Measurements from ENCODE around the gene YTHDC1.
"Not testable (repeated sequence)": the region's sequence is repeated elsewhere in the genome, so short reads cannot be mapped to it uniquely, and the experiment has no call there.

Gene YTHDC1

GRCh38 chr4:68288393-68288740 lies 61.5 kb downstream of the YTHDC1 start:
- no peak for DNase-seq (ENCODE audit: low read depth in 1 of 2, low spot score in 1 of 2)
- Histone ChIP-seq H3K27ac (replicated peaks) (no peak overlapping the region), H3K4me3 (replicated peaks; ENCODE audit: insufficient read depth, low read length) (no peak overlapping the region), H3K27me3 (ENCODE audit: insufficient read depth, poor library complexity, severe bottlenecking) (no peaks in the 10 kb centered on the region)
- no peak for TF ChIP-seq GABPA (IDR thresholded peaks at IDR 0.05; ENCODE audit: low read depth)
- no peak for TF ChIP-seq REST (IDR thresholded peaks at IDR 0.05; ENCODE audit: insufficient replicate concordance, low read depth)
- no peak for TF ChIP-seq POLR2AphosphoS5 (IDR thresholded peaks at IDR 0.05; ENCODE audit: low read depth)
- TF ChIP-seq SPI1 (IDR thresholded peaks at IDR 0.05; ENCODE audit: borderline replicate concordance, low read depth), result no peak
- TF ChIP-seq CTCF (IDR thresholded peaks at IDR 0.05; ENCODE audit: insufficient read depth, low read length), result no peak

GRCh38 chr4:68287704-68288392 lies 62.0 kb downstream of the YTHDC1 start:
- TF ChIP-seq REST (IDR thresholded peaks at IDR 0.05; ENCODE audit: insufficient replicate concordance, low read depth), result no peak
- no peak for TF ChIP-seq GABPA (IDR thresholded peaks at IDR 0.05; ENCODE audit: low read depth)
- TF ChIP-seq CTCF (IDR thresholded peaks at IDR 0.05; ENCODE audit: insufficient read depth, low read length), result no peak
- no peak for TF ChIP-seq SPI1 (IDR thresholded peaks at IDR 0.05; ENCODE audit: borderline replicate concordance, low read depth)
- no peak for TF ChIP-seq POLR2AphosphoS5 (IDR thresholded peaks at IDR 0.05; ENCODE audit: low read depth)
- H3K27ac ChIP-seq (replicated peaks), result no peak overlapping the region
- no peak overlapping the region for H3K4me3 ChIP-seq (replicated peaks; ENCODE audit: insufficient read depth, low read length)
- no peaks in the 10 kb centered on the region for H3K27me3 ChIP-seq (ENCODE audit: insufficient read depth, poor library complexity, severe bottlenecking)
- DNase-seq (ENCODE audit: low read depth in 1 of 2, low spot score in 1 of 2), result no peak

GRCh38 chr4:68283714-68284113 lies 66.2 kb downstream of the YTHDC1 start:
- Histone ChIP-seq H3K4me3 (replicated peaks; ENCODE audit: insufficient read depth, low read length) (no peak overlapping the region), H3K27ac (replicated peaks) (no peak overlapping the region), H3K27me3 (ENCODE audit: insufficient read depth, poor library complexity, severe bottlenecking) (no peaks in the 10 kb centered on the region)
- TF ChIP-seq POLR2AphosphoS5 (IDR thresholded peaks at IDR 0.05; ENCODE audit: low read depth), result no peak
- DNase-seq (ENCODE audit: low read depth in 1 of 2, low spot score in 1 of 2), result no peak

GRCh38 chr4:68283095-68283494 lies 66.8 kb downstream of the YTHDC1 start:
- no peaks in the 10 kb centered on the region for H3K27me3 ChIP-seq (ENCODE audit: insufficient read depth, poor library complexity, severe bottlenecking)
- no peak overlapping the region for H3K4me3 ChIP-seq (replicated peaks; ENCODE audit: insufficient read depth, low read length)
- no peak for DNase-seq (ENCODE audit: low read depth in 1 of 2, low spot score in 1 of 2)
- H3K27ac ChIP-seq (replicated peaks), result no peak overlapping the region
- TF ChIP-seq GABPA (IDR thresholded peaks at IDR 0.05; ENCODE audit: low read depth) (no peak), SPI1 (IDR thresholded peaks at IDR 0.05; ENCODE audit: borderline replicate concordance, low read depth) (no peak), CTCF (IDR thresholded peaks at IDR 0.05; ENCODE audit: insufficient read depth, low read length) (no peak), REST (IDR thresholded peaks at IDR 0.05; ENCODE audit: insufficient replicate concordance, low read depth) (no peak), POLR2AphosphoS5 (IDR thresholded peaks at IDR 0.05; ENCODE audit: low read depth) (no peak)

GRCh38 chr4:68281796-68282740 lies 67.8 kb downstream of the YTHDC1 start:
- not testable (repeated sequence) for H3K4me3 ChIP-seq (replicated peaks; ENCODE audit: insufficient read depth, low read length); H3K27ac ChIP-seq (replicated peaks); H3K27me3 ChIP-seq (ENCODE audit: insufficient read depth, poor library complexity, severe bottlenecking); DNase-seq (ENCODE audit: low read depth in 1 of 2, low spot score in 1 of 2)
